Ishikawa (cell line): ENCODE data around the gene CHMP4A.

Source experiments
- CEBPB ChIP-seq: IDR thresholded peaks from 2 replicates; pipeline ENCODE4 v1.6.1; 2012
- CREB1 ChIP-seq: IDR thresholded peaks from 2 replicates; pipeline ENCODE4 v1.6.1; 2012; ENCODE audit warnings: low read depth
- EGR1 ChIP-seq: IDR thresholded peaks from 2 replicates; pipeline ENCODE4 v1.6.1; 2012
- EP300 ChIP-seq: IDR thresholded peaks from 2 replicates; pipeline ENCODE4 v1.6.1; 2012; ENCODE audit warnings: borderline replicate concordance
- FOXM1 ChIP-seq: IDR thresholded peaks from 2 replicates; pipeline ENCODE4 v1.6.1; 2012; ENCODE audit warnings: low read depth, borderline replicate concordance
- MAX ChIP-seq: IDR thresholded peaks from 2 replicates; pipeline ENCODE4 v1.6.1; 2012
- NFIC ChIP-seq: IDR thresholded peaks from 2 replicates; pipeline ENCODE4 v1.6.1; 2012
- RAD21 ChIP-seq: IDR thresholded peaks from 2 replicates; pipeline ENCODE4 v1.6.1; 2012; ENCODE audit warnings: low read depth
- REST ChIP-seq: IDR thresholded peaks from 2 replicates; pipeline ENCODE4 v1.6.1; 2012; ENCODE audit warnings: low read depth, mild to moderate bottlenecking
- TAF1 ChIP-seq: IDR thresholded peaks from 2 replicates; pipeline ENCODE4 v1.6.1; 2012; ENCODE audit warnings: low read depth, mild to moderate bottlenecking
- TCF12 ChIP-seq: IDR thresholded peaks from 2 replicates; pipeline ENCODE4 v1.6.1; 2012; ENCODE audit warnings: low read depth
- TEAD4 ChIP-seq: IDR thresholded peaks from 2 replicates; pipeline ENCODE4 v1.6.1; 2012
- YY1 ChIP-seq: IDR thresholded peaks from 2 replicates; pipeline ENCODE4 v1.6.1; 2012; ENCODE audit warnings: low read depth
- ZBTB7A ChIP-seq: IDR thresholded peaks from 2 replicates; pipeline ENCODE4 v1.6.1; 2012; ENCODE audit warnings: low read depth
- TF ChIP-seq, protein P1 (sequence below): IDR thresholded peaks from 2 replicates; pipeline ENCODE4 v1.6.1; 2012

Gene CHMP4A

GRCh38 chr14:24237463-24237955 is 24.2 kb upstream of the CHMP4A start:
- TF ChIP-seq EGR1 = no peak
- no peak for TF ChIP-seq CEBPB
- no peak for TF ChIP-seq YY1
- no peak for TF ChIP-seq CREB1
- TF ChIP-seq TCF12 = no peak
- no peak for TF ChIP-seq ZBTB7A
- TF ChIP-seq EP300 = no peak
- TF ChIP-seq FOXM1 = no peak
- TF ChIP-seq REST = no peak
- no peak for TF ChIP-seq TEAD4
- TF ChIP-seq NFIC = no peak
- TF ChIP-seq RAD21 = no peak
- TF ChIP-seq, protein P1, sequence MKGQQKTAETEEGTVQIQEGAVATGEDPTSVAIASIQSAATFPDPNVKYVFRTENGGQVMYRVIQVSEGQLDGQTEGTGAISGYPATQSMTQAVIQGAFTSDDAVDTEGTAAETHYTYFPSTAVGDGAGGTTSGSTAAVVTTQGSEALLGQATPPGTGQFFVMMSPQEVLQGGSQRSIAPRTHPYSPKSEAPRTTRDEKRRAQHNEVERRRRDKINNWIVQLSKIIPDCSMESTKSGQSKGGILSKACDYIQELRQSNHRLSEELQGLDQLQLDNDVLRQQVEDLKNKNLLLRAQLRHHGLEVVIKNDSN = no peak
- no peak for TF ChIP-seq MAX
- no peak for TF ChIP-seq TAF1

DNA sequence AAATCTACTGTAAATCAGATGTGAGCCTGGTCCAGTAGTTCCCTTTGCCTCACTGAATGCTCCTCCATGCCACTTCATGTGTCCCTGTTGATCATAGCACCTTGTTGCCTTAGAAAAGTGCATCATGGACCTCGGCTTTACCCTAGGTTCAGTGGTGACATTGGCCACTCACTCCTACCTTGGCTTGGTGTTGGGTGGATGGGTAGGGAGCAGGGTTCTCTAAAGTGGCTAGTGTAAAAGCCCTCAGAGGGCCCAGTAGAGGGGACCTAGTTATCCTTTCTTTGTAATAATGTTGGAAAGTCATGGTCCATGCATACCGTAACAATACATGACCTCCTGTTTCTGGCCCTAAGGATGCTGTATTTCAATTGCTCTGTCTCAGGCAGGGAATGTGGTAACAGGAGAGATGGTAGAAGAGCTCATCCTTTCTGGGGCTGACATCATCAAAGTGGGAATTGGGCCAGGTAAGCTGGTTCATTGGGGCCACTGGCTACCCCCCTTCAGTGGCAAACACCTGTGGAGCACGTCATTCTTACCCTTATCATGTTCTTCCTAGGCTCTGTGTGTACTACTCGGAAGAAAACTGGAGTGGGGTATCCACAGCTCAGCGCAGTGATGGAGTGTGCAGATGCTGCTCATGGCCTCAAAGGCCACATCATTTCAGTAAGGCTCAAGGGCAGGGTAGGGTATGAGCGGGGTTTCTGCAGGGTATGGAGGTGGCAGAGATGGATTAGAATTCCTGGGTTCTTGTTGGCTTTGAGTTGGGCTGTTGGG is 23.6 kb upstream of the CHMP4A start:
- TF ChIP-seq MAX = no peak
- no peak for TF ChIP-seq EGR1
- TF ChIP-seq CREB1 = no peak
- no peak for TF ChIP-seq YY1
- no peak for TF ChIP-seq CEBPB
- no peak for TF ChIP-seq REST
- no peak for TF ChIP-seq TCF12
- no peak for TF ChIP-seq TAF1
- TF ChIP-seq TEAD4 = no peak
- TF ChIP-seq RAD21 = no peak
- no peak for TF ChIP-seq ZBTB7A
- no peak for TF ChIP-seq FOXM1
- TF ChIP-seq EP300 = no peak
- TF ChIP-seq, protein P1 = no peak
- TF ChIP-seq NFIC = no peak

DNA sequence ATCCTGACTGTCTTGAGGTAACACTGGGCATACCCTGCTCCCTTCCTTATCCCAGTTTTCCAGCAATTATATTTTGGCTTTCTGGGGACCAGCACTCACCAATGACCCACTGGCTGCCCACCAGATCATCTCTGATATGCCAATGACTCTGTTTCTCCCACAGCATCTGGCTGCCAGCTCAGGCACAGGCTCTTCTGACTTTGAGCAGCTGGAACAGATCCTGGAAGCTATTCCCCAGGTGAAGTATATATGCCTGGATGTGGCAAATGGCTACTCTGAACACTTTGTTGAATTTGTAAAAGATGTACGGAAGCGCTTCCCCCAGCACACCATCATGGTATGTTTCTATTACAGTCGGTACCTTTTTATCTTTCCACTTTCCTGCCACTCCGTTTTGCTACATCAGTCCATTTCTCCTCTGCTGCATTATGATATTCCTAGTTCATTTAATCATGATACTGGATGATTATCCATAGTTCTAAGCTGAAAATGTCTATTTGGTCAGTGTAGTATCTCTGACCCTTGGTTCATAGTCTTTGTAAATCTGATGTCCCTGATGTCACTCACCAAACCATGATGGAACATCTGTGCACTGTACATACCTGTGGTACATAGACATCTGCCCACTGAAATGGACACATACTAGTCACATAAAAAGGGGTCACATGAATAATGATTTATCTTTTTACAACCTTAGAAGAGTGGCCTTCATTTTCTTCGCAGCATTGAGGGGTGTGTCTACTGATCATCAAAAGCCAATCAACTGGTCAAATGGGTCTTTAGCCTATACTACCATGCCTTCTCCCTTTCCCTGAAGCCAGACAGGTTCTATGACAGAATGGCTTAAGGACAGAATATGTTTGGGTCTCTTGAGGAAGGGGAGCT is 22.8 kb upstream of the CHMP4A start:
- TF ChIP-seq CREB1 (no peak), CEBPB (no peak), TCF12 (no peak), EP300 (no peak), REST (no peak)
